BE2C (cell line): ENCODE data around the gene INTS14.

Experiments used
- DNase-seq: peaks from one replicate; pipeline ENCODE4 v3.0.0-alpha.2; 2020
- H3K27me3 ChIP-seq: fragments of 250-450 bp; sonication (Bioruptor Pico); 2 replicates; pipeline ENCODE4 v1.5.1; 2020; ENCODE audit warnings: mild to moderate bottlenecking
- H3K36me3 ChIP-seq: fragments of 250-450 bp; sonication (Bioruptor Pico); 2 replicates; pipeline ENCODE4 v1.5.1; 2020; ENCODE audit warnings: mild to moderate bottlenecking
- H3K4me1 ChIP-seq: fragments of 250-450 bp; sonication (Bioruptor Pico); 2 replicates; pipeline ENCODE4 v1.5.1; 2020
- H3K4me3 ChIP-seq: 2 replicates; pipeline ENCODE4 v1.5.1; 2011; ENCODE audit warnings: low read depth, low read length
- H3K9me3 ChIP-seq: fragments of 250-450 bp; sonication (Bioruptor Pico); 2 replicates; pipeline ENCODE4 v1.5.1; 2020
- CTCF ChIP-seq: IDR thresholded peaks from 2 replicates; pipeline ENCODE4 v1.5.1; 2012; ENCODE audit warnings: mild to moderate bottlenecking, low read depth, low read length

The INTS14 gene

GRCh38 chr15:65598468-65598867, 12.5 kb downstream of the INTS14 start:
- Histone ChIP-seq H3K36me3 (peaks cover 47% of the 10 kb centered on the region), H3K4me3 (no peak overlapping the region), H3K27me3 (no peaks in the 10 kb centered on the region), H3K9me3 (no peaks in the 10 kb centered on the region), H3K4me1 (no peaks in the 10 kb centered on the region)
- no peak for TF ChIP-seq CTCF
- DNase-seq: no peak

GRCh38 chr15:65595960-65596359, 15.0 kb downstream of the INTS14 start:
- Histone ChIP-seq H3K27me3 (no peaks in the 10 kb centered on the region), H3K9me3 (no peaks in the 10 kb centered on the region), H3K36me3 (peaks cover 66% of the 10 kb centered on the region), H3K4me3 (no peak overlapping the region), H3K4me1 (no peaks in the 10 kb centered on the region)
- peak; percentile 73 for TF ChIP-seq CTCF
- peak; percentile 46 for DNase-seq

- DNase-seq: no peak
- Histone ChIP-seq H3K4me1 (peaks cover 6% of the 10 kb centered on the region), H3K9me3 (no peaks in the 10 kb centered on the region), H3K36me3 (peaks cover 38% of the 10 kb centered on the region), H3K4me3 (no peak overlapping the region), H3K27me3 (no peaks in the 10 kb centered on the region)
- TF ChIP-seq CTCF: no peak
Observed at GRCh38 chr15:65587094-65587493, 23.8 kb downstream of the INTS14 start.

GRCh38 chr15:65584241-65584640, 26.7 kb downstream of the INTS14 start:
- Histone ChIP-seq H3K9me3 (no peaks in the 10 kb centered on the region), H3K4me3 (no peak overlapping the region), H3K27me3 (no peaks in the 10 kb centered on the region), H3K36me3 (peaks cover 37% of the 10 kb centered on the region), H3K4me1 (peaks cover 18% of the 10 kb centered on the region)
- TF ChIP-seq CTCF: no peak
- DNase-seq: no peak

GRCh38 chr15:65583701-65584100, 27.2 kb downstream of the INTS14 start:
- peaks cover 18% of the 10 kb centered on the region for H3K4me1 ChIP-seq
- no peak for TF ChIP-seq CTCF
- H3K36me3 ChIP-seq: peaks cover 42% of the 10 kb centered on the region
- H3K27me3 ChIP-seq: no peaks in the 10 kb centered on the region
- peak; percentile 25 for DNase-seq
- H3K9me3 ChIP-seq: no peaks in the 10 kb centered on the region
- H3K4me3 ChIP-seq: no peak overlapping the region

GRCh38 chr15:65580287-65580686, 30.6 kb downstream of the INTS14 start:
- no peaks in the 10 kb centered on the region for H3K27me3 ChIP-seq
- H3K4me1 ChIP-seq: peaks cover 18% of the 10 kb centered on the region
- no peak overlapping the region for H3K4me3 ChIP-seq
- no peaks in the 10 kb centered on the region for H3K9me3 ChIP-seq
- no peak for DNase-seq
- H3K36me3 ChIP-seq: peaks cover 66% of the 10 kb centered on the region
- TF ChIP-seq CTCF: no peak
